ENCODE data around the gene STK38. TPM values are rescaled to one million over a fixed set of nuclear protein-coding genes. Genes with fewer than 3 reads are reported as not detected.

Gene STK38
- total RNA-seq, 4 donors from 2014 or later, result 19.2 to 43.2 (median 31.3) TPM

DNA sequence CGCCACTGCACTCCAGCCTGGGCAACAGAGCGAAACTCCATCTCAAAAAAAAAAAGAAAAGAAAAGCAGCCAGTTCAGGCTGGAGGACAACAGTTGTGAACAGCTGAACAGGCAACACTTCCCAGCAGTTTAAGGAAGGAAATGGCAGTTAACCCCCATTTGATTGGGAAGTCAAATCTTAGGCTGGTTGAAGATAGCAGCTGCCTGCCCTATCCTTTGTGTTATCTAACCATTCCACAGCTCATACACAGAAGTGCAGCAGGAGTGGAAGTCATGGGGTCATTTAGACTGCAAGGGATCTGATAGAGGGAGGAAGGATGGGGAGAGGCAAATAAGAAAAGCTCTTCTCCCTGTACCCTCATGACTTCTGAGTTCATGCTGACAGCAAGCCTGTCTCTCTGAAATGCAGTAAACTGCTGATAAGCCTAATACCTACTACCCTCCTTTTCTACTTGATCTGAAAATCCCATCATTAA is 69.2 kb downstream of the STK38 start:
- DNase-seq (ENCODE audit: low spot score), result no peak
- TF ChIP-seq, protein P1, sequence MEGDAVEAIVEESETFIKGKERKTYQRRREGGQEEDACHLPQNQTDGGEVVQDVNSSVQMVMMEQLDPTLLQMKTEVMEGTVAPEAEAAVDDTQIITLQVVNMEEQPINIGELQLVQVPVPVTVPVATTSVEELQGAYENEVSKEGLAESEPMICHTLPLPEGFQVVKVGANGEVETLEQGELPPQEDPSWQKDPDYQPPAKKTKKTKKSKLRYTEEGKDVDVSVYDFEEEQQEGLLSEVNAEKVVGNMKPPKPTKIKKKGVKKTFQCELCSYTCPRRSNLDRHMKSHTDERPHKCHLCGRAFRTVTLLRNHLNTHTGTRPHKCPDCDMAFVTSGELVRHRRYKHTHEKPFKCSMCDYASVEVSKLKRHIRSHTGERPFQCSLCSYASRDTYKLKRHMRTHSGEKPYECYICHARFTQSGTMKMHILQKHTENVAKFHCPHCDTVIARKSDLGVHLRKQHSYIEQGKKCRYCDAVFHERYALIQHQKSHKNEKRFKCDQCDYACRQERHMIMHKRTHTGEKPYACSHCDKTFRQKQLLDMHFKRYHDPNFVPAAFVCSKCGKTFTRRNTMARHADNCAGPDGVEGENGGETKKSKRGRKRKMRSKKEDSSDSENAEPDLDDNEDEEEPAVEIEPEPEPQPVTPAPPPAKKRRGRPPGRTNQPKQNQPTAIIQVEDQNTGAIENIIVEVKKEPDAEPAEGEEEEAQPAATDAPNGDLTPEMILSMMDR (IDR thresholded peaks at IDR 0.05), result no peak
- ATAC-seq (ENCODE audit: low FRiP score), result no peak

DNA sequence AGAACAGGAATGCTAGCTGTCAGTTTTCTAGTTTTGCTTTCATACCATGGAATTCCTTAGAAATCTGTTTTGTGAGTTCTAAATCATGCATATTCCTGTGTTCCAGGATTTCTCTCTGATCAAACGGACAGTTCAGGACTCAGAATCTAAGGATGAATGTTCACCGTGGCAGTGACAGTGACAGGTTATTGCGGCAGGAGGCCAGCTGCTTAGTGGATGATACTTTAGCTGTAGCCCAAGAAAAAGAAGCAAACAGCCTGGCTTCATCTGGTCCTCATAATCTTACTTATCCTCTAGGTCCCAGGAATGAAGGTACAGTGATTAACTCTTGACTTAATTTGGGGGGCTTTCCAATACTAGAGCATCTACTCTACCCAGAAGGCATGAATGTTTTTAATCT is 77.3 kb downstream of the STK38 start:
- DNase-seq (ENCODE audit: low spot score), result no peak
- no peak for ATAC-seq (ENCODE audit: low FRiP score)

DNA sequence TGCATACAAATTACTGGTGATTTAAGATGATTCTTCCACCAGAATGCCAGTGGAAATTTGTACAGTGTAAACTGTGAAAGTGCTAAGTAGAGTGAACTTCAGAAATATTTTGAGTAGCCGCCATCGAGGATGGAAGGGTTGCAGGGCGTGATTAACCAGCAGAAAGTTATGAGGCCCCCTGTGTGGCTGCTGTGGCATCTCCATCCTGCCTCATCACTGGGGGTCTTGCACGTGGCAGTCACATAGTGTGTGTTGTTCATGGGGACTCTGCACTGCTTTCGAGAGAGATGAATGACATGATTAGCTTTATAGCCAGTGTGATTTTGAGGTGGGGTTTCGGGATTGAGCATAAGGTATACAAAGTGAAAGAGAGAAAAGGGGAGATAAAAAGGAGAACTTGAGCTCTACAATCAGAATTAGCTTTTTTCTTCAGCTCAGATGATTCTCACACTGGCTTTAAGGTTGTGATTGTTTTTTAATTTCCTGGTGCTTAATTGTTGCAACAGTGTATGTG is 78.1 kb downstream of the STK38 start:
- ATAC-seq (ENCODE audit: low FRiP score), result no peak
- DNase-seq (ENCODE audit: low spot score), result no peak
- TF ChIP-seq, protein P1 (IDR thresholded peaks at IDR 0.05), result no peak

More for the DNA sequence above, 77.3 kb downstream of the STK38 start:
- TF ChIP-seq, protein P1 (IDR thresholded peaks at IDR 0.05), result no peak

DNA sequence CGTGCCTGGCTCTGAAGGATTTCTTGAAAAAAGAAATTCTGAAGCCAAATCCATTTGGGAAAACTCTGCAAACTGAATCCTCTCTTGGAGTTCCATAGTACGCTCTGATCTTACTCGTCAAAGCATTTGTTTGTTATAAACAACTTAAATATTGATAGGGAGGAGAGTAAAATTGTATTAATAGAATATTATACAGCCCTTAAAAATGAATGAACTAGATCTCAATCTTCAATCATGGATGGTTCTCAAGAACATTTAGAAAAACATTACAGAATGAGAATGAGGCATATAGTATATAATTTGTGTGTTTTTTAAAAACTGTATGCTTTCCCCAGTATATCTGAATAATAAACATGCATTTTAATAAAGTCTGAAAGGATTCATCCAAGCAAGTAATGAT is 79.7 kb downstream of the STK38 start:
- no peak for ATAC-seq (ENCODE audit: low FRiP score)
- DNase-seq (ENCODE audit: low spot score), result no peak
- TF ChIP-seq, protein P1 (IDR thresholded peaks at IDR 0.05), result no peak

DNA sequence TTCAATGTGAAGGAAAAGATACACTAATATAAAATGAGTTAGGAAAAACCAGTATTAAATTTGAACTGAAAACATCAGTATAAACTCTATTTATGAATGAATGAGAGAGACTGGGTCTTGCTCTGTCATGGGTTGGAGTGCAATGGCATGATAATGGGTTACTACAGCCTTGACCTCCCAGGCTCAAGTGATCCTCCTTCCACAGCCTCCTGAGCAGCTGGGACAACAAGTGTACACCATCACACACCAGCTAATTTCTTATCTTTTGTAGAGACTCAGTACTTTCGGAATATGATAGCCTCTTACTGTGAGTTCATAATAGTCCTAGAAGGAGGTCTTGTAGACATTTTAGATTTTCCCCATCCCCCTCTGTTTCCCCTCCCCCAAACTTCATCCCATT is 83.0 kb downstream of the STK38 start:
- ATAC-seq (ENCODE audit: low FRiP score) (no peak), DNase-seq (ENCODE audit: low spot score) (no peak)
- TF ChIP-seq, protein P1 (IDR thresholded peaks at IDR 0.05), result no peak

DNA sequence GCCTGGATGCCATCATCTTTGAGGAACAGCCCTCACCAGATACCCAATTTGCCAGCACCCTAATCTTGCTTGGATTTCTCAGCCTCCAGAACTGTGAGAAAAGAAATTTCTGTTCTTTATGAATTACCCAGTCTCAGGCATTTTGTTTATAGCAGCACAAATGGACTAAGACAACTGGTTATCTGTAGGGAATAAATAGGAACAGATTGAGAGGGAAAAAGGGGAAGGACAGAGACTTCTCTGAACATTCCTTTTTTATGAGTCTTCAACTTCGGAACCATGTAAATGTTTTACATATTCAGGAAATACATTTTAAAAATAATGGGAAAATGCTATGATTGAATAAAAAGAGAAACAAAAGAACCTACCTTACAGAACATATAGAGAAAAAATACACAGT is 83.6 kb downstream of the STK38 start:
- ATAC-seq (ENCODE audit: low FRiP score), result no peak
- TF ChIP-seq, protein P1 (IDR thresholded peaks at IDR 0.05), result no peak
- no peak for DNase-seq (ENCODE audit: low spot score)

DNA sequence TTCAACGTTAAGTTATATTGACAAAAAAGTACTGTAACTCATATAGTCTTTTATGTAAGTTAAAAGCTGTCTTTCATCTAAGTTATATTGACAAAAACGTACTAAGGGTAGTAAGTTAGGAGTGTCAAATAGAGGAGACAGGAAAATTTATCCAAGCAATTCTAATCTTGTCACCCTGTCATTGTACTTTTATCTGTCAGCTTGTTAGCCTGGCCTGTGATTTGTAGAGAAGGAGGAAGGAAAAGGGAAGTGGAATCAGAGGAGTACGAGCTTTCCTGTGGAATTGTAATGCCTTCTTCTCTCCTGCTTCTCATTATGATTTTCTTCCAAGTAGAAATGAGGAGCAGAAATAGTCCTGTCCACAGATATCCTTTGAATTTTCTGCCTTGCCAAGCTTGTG is 85.6 kb downstream of the STK38 start:
- no peak for DNase-seq (ENCODE audit: low spot score)
- TF ChIP-seq, protein P1 (IDR thresholded peaks at IDR 0.05), result no peak
- ATAC-seq (ENCODE audit: low FRiP score), result no peak

Data from omental fat pad (tissue), 4 donors.